ENCODE results near the gene CRMP1.

CRMP1 gene

GRCh38 chr4:5893004-5893580 lies at the start of gene CRMP1:
Gene CRMP1, minus strand, starts transcription at chr4:5893086. Its CDS starts 117 bp downstream, at chr4:5892969.
- FAIRE-seq (no peak), DNase-seq (ENCODE audit: insufficient read length, low spot score) (peak; percentile 93)
- no peak for TF ChIP-seq CTCF (IDR thresholded peaks at IDR 0.05; ENCODE audit: insufficient read depth, missing control alignments)

- FAIRE-seq (no peak), DNase-seq (ENCODE audit: insufficient read length, low spot score) (no peak)
- TF ChIP-seq CTCF (IDR thresholded peaks at IDR 0.05; ENCODE audit: insufficient read depth, missing control alignments) = no peak
These were observed 48.7 kb upstream of the CRMP1 start for GRCh38 chr4:5941601-5942000.

GRCh38 chr4:5940470-5941203 lies 47.8 kb upstream of the CRMP1 start:
- FAIRE-seq (no peak), DNase-seq (ENCODE audit: insufficient read length, low spot score) (no peak)
- no peak for TF ChIP-seq CTCF (IDR thresholded peaks at IDR 0.05; ENCODE audit: insufficient read depth, missing control alignments)

- FAIRE-seq (no peak), DNase-seq (ENCODE audit: insufficient read length, low spot score) (no peak)
- no peak for TF ChIP-seq CTCF (IDR thresholded peaks at IDR 0.05; ENCODE audit: insufficient read depth, missing control alignments)
These were observed 41.3 kb upstream of the CRMP1 start for GRCh38 chr4:5933996-5934831.

- no peak for TF ChIP-seq CTCF (IDR thresholded peaks at IDR 0.05; ENCODE audit: insufficient read depth, missing control alignments)
- no peak for DNase-seq (ENCODE audit: insufficient read length, low spot score)
- no peak for FAIRE-seq
These were observed 40.2 kb upstream of the CRMP1 start for GRCh38 chr4:5933116-5933515.

DNA sequence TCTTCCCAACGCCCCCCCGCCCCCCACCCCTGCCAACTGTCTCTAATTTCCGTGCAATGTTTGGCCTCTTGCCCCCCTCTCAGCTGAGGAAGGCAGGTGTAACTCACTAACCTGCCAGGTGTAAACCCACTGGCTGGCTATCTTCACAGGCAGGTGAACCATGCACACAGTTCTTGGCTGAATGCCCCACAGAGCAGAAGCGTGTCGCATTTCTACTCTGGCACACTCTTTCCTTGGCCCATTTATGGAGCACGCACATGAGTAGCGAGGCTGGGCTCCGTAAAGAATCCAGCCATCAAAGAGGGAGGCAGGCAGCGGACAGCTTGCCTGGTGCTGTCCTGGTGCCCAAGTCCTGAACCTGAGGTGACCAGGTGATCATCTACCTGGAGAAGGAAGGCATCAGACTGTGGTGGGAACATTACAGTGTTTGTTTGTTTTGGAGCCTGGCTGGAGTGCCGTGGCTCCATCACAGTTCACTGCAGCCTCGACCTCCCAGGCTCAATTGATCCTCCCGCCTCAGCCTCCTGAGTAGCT lies 39.2 kb upstream of the CRMP1 start:
- FAIRE-seq (no peak), DNase-seq (ENCODE audit: insufficient read length, low spot score) (no peak)
- TF ChIP-seq CTCF (IDR thresholded peaks at IDR 0.05; ENCODE audit: insufficient read depth, missing control alignments) = no peak

All from D721Med (cell line).